ENCODE results near the gene ITGB6.

Gene ITGB6

DNA sequence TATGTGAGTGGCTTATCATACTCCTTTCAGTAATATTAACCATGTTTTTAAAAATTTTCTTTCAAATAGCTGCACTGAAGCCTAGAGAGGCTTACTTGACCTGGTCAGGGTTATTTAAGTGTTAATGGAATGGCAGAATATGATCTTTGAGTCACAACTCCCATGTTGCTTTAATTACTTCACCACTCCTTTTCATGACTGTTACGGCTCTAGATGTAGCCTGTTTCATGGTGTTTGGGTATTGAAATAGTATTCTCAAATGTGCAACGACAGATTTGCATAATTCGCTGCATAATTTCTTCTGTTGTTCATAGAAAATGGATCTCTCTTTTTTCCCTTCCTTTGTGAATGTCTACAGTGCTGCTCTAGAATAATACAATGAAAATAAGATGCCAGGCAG is 86.1 kb downstream of the ITGB6 start:
- no peak for TF ChIP-seq ZNF274 (IDR thresholded peaks at IDR 0.05; ENCODE audit: low read depth, low read length)
- no peak overlapping the region for H3K4me3 ChIP-seq (ENCODE audit: low read length)

DNA sequence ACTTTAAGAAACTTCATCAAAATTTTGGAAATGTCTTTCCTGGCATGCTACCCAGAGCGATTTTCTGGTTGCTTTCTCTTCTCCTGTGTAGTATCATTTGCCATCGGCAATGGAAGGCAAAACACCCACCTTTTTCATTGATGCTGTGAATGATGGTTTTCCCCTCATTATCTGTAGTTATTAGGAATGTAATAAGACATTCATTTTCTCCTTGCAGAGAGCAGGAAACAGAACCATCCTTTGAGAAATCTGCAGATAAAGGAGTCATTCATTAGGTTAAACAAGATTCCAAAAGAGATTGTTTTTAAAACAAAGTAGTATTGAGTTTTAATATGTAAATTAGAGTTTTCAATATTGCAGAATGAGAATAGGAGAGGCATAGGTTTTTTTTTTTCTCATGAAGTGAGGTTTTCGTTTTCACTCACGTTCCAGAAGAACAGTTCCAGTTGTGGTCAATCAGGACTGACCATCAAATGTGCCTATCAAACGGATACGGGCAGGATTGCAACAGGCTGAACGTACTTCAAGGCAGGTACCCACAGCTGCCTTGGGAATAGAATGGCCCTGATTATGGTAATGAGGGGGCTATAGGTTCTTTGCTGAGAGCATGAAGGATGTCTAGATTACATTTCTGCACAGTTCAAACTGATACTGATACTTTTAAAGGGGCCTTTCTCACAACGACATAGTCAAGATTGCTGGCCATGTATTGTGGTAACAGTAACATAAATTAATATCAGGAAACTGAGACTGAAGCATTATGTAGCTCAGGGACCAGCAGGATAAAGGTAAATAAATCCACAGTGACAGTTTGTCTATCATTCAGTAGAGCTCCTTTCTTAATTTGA is 87.9 kb downstream of the ITGB6 start:
- no peak overlapping the region for H3K4me3 ChIP-seq (ENCODE audit: low read length)
- TF ChIP-seq ZNF274 (IDR thresholded peaks at IDR 0.05; ENCODE audit: low read depth, low read length) = no peak

DNA sequence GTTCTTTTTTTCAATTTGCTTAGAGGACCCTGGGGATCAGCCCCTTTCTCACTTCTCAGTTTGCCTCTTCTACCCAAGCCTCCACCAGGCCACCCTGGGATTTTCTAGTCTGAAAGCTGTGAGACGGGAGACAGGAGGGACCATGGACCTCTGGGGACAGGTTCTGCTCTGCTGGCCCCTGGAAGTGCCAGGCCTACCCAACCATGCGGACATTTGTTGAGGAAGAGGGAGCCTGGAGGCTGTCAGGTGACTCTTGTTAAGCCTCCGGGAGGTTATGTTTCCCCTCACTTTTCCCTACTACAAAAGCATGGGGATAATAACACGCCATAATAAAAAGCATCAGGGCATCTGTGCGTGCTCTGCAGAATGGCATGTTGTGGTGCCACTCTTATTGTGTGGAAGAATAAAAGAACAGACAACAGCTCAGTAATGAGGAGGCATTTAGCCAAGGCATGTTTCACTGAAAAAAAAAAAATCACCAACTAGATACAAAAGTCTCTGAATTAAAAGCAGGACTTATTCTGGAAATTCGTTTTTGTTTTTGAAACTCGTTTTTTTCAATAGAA is 89.3 kb downstream of the ITGB6 start:
- no peak overlapping the region for H3K4me3 ChIP-seq (ENCODE audit: low read length)
- no peak for TF ChIP-seq ZNF274 (IDR thresholded peaks at IDR 0.05; ENCODE audit: low read depth, low read length)

DNA sequence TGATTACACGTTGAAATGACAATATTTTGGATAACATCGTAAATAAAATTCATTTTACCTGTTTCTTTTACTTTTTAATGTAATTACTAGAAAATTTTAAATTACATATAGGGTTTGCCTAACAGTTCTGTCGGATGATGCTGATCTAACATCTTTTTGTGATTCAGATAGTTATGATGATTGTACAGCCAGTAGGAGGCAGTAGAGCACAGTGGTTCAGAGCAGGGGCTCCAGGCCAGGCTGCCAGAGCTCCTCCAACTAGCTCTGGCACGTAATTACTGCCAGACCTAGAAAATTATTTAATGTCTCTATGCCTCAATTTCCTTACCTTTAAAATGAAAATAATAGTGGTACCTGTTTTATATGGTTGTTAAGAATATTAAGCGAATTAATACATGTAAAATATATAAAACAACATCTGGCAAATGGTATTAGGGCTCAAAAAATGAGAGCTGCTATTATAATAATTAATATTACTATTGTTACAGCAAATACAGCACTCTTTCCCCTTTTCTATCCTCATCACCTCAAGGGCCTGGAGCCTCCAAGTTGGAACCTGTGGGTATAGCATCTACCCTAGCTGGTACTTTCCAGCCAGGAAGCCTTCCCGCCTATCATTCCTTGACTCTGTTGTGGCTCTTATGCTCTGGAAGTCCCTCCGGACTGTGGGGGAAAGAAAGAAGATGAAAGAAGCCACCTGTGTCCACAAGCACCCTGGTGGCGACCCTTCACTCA is 90.0 kb downstream of the ITGB6 start:
- no peak for TF ChIP-seq ZNF274 (IDR thresholded peaks at IDR 0.05; ENCODE audit: low read depth, low read length)
- H3K4me3 ChIP-seq (ENCODE audit: low read length) = no peak overlapping the region

DNA sequence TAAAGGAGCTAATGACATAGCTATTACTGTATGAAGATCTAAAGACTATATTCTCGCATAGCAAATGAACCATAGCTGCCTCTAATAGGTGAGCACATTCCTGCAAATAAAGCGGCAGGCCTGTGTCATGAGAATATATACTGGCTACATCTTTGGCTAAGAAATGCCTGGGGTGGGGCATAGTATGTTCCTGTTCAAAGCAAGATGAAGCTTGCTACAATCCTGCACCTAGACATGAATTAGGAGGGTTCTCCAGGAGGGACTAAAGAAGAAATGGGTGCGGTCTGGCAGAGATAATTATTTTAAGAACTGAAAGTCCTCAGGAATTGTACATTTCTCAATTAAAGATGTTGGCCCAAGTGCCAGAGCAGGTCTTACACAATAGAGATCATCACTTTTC is 90.8 kb downstream of the ITGB6 start:
- H3K4me3 ChIP-seq (ENCODE audit: low read length) = no peak overlapping the region
- no peak for TF ChIP-seq ZNF274 (IDR thresholded peaks at IDR 0.05; ENCODE audit: low read depth, low read length)

DNA sequence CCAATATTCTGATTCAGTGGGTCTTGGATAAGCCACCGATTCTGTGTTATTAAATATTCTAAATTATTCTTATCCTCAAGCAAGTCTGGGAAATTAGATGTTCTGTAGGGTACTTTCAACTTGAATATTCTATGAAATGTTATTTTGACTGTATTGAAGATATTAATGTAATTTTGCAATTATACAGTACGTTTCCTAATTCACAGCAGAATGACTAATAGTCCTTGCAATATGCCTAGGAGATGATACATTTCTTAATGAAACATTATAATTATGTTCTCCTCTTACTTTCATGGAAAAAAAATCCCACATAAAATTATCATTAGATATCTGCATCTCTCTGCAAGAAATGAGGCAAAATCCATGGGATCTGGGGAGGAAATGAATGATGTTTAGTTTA is 91.4 kb downstream of the ITGB6 start:
- TF ChIP-seq ZNF274 (IDR thresholded peaks at IDR 0.05; ENCODE audit: low read depth, low read length) = no peak
- H3K4me3 ChIP-seq (ENCODE audit: low read length) = no peak overlapping the region

DNA sequence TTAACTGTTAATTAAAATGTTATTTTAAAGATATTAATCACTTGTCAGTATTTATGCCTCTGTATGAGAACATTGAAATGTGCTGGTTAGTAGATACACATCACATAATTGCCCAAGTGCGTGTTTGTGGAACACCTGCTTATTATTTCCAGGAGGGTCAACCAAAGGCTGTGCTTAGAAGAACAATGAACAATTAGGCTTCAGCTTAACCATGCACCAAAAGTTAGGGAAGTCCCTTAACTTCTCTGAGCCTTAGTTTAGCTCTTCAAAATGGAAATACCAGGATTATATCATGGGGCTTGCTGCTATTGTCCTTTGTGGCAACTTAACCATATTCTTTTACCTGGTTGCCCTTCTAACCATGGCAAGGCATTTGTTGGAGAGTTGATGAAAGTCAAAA is 94.7 kb downstream of the ITGB6 start:
- TF ChIP-seq ZNF274 (IDR thresholded peaks at IDR 0.05; ENCODE audit: low read depth, low read length) = no peak
- no peak overlapping the region for H3K4me3 ChIP-seq (ENCODE audit: low read length)

DNA sequence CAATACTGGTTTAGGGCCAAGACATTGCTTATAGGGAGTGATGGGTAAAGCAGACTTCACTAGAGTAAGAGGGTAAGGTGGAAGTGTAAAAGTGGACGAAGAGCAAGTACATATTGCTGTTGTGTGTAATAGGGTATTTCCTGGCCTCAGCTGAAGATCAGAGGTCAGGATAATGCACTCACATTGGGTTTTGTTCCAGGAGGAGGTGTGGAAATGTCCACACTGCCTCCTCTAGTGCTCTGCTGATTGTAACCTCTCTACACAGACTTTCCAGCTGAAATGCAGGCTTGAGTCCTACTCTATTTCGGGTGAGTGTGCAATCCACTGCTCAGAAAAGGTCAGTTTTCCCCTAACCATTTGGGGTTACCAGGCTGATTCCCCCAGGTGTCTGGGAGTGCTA is 96.0 kb downstream of the ITGB6 start:
- H3K4me3 ChIP-seq (ENCODE audit: low read length) = no peak overlapping the region
- no peak for TF ChIP-seq ZNF274 (IDR thresholded peaks at IDR 0.05; ENCODE audit: low read depth, low read length)

DNA sequence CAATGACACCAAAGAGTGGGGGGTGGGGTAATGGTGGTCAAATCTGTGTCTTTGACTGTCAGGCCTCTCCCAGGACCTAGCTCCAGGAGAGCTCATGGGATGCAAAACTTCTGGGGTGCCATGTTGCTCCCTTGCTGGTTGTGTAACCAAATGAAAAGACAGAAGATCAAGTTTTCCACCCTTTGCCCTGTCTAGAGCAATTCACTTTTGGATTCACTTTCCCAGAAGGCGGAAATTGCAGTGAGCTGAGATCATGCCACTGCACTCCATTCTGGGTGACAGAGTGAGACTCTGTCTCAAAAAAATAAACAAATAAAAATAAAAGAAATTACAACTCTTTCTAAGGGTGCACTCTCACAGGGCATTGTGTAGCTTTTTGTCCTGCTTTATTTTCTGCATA is 102.7 kb downstream of the ITGB6 start:
- H3K4me3 ChIP-seq (ENCODE audit: low read length) = no peak overlapping the region
- TF ChIP-seq ZNF274 (IDR thresholded peaks at IDR 0.05; ENCODE audit: low read depth, low read length) = no peak

DNA sequence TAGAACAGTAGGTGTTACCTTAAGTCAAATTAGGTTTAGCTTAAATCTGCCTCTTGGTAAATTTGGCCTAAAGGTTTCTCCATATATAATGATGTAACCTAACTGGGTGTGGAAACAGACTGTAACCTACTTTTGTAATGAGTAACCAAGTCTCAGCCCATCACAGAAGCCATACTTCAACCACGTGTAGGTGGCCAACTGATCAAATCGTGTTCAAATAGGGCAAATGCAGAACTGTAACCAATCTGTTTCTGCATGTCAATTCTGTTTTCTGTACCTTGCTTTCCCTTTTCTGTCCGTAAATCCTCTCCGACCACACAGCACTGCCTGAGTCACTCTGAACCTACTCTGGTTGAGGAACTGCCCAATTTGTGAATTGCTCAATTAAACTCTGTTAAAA is 103.7 kb downstream of the ITGB6 start:
- TF ChIP-seq ZNF274 (IDR thresholded peaks at IDR 0.05; ENCODE audit: low read depth, low read length) = no peak
- H3K4me3 ChIP-seq (ENCODE audit: low read length) = no peak overlapping the region

DNA sequence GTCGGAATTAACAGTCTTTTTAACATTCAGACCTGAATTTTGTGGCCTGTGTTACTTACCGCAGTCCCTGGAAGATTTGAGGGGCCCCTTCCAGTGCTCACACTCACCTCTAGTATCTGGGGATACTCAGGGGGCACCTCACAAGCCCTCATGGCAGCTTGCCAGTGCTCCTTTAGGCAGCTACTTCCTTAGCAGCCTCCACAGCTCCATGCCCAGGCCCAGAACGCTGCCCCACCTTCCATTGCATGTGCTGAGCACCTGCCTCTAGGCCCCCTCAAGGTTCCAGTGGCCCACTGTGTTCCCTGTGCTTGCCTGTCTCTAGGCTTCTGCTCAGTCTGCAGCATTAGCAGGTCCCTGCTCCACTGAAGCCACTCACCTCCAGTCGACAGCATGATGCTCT is 107.6 kb downstream of the ITGB6 start:
- H3K4me3 ChIP-seq (ENCODE audit: low read length) = no peak overlapping the region
- no peak for TF ChIP-seq ZNF274 (IDR thresholded peaks at IDR 0.05; ENCODE audit: low read depth, low read length)

DNA sequence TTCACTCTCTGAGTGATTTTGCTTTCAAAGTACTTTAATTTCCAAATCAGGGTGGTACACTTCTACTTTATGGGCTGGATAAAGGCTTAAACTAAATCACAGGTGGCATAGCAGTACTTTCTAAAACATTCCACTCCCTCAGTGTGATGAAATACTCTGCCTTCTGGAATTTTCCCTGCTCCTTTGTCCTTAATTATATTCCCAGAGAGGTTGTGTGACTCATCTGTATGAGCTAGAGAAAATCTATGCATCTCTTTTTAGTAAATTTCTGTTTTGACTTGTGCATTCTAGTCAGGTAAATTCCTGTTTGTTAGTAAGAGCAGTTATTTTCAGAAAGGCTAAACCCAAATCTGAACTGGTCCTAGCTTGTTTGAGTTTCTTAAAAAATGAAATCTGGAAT is 108.7 kb downstream of the ITGB6 start:
- no peak for TF ChIP-seq ZNF274 (IDR thresholded peaks at IDR 0.05; ENCODE audit: low read depth, low read length)
- H3K4me3 ChIP-seq (ENCODE audit: low read length) = no peak overlapping the region

DNA sequence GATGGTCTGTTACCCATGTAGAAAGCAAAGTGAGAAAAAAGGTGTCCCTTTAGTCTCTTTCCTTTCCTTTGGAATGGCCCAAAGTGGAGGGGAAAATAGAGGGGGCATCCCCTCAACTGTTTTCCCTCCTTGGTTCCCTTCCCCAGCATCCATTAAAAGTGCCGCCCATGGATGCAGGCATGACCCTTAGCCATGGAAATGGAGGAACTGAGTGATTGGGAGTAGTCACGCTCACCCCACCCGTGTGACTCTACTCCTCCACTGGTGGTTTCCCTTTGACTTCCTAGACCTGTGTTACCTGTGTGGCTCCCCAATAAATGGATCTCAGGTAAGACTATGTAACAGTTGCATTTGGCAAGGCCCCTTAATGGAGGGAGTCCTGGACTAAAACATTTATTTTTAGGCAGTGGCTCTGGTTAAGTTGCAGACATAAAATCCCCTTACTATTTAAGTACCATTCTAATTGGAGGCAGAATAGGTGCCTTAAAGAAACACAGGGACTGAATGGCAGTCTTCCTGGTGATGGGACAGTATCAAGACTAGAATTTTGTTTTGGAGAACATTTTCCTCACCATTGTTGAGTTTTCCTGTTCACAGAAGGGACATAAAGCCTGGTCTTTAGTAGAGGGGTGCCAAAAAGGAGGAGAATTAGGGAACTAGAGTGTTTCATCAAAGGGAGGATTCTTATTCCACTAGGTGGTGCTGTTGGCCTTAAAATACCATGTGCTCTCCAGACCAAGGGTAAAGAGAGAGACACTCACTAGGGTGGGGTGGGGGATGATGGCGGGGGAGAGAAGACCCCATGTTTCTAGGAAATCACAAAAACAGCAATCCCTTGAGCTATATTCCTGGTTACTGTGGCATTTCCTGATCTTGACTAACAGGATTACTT is 112.0 kb downstream of the ITGB6 start:
- H3K4me3 ChIP-seq (ENCODE audit: low read length) = no peak overlapping the region
- no peak for TF ChIP-seq ZNF274 (IDR thresholded peaks at IDR 0.05; ENCODE audit: low read depth, low read length)

DNA sequence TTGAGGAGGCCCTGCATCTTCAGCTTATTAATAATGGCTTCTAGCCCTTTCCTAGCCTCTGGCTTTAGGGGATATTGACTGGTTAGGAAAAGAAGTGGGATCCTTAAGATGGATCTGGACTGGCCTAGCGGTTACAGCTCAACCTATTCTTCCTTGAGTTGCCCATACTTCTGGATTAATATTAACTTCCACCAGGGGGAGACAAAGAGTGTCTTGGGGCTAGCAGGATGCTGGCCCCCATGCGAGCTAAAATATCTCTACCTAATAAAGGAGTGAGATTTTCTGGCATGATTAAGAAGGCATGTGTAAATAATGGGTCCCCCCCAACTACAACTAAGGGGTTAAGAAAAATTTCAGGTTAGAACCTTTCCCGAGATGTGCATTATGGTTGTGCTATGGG is 114.4 kb downstream of the ITGB6 start:
- no peak overlapping the region for H3K4me3 ChIP-seq (ENCODE audit: low read length)
- TF ChIP-seq ZNF274 (IDR thresholded peaks at IDR 0.05; ENCODE audit: low read depth, low read length) = no peak

Data from GM08714 (cell line).